Mucosa of rectum (tissue), 2 donors: ENCODE results near the gene DIAPH3.

Experiments used
- H3K27ac ChIP-seq, 2 donors: one replicate each; pipeline ENCODE4 v1.7.0; 2013; ENCODE audit warnings: inconsistent platforms in 2 of 2, low read depth in 2 of 2, low read length in 2 of 2
- H3K27me3 ChIP-seq, 2 donors: one replicate each; pipeline ENCODE4 v1.7.0; 2013; ENCODE audit warnings: low read length in 2 of 2; ENCODE audit not compliant: control insufficient read depth in 2 of 2, insufficient read depth in 2 of 2
- H3K36me3 ChIP-seq, 2 donors: one replicate each; pipeline ENCODE4 v1.7.0; 2013; ENCODE audit warnings: low read length in 2 of 2; ENCODE audit not compliant: control insufficient read depth in 2 of 2, insufficient read depth in 2 of 2
- H3K4me1 ChIP-seq, 2 donors: one replicate each; pipeline ENCODE4 v1.7.0; 2013; ENCODE audit warnings: low read length in 2 of 2, mild to moderate bottlenecking in 1 of 2; ENCODE audit not compliant: control insufficient read depth in 2 of 2, insufficient read depth in 2 of 2
- H3K4me3 ChIP-seq, 2 donors: one replicate each; pipeline ENCODE4 v1.7.0; 2013; ENCODE audit warnings: low read length in 2 of 2
- H3K9ac ChIP-seq, 2 donors: one replicate each; pipeline ENCODE4 v1.7.0; 2013; ENCODE audit warnings: low read length in 2 of 2, low read depth in 1 of 2, mild to moderate bottlenecking in 1 of 2
- H3K9me3 ChIP-seq, 2 donors: one replicate each; pipeline ENCODE4 v1.7.0; 2013; ENCODE audit warnings: low read length in 2 of 2; ENCODE audit not compliant: control insufficient read depth in 2 of 2
- donor health status: healthy.
- donor health status: Normal muscosa, but diverticular disease.

The DIAPH3 gene

GRCh38 chr13:60174113-60174512 lies 10.4 kb upstream of the DIAPH3 start:
- no peaks in the 10 kb centered on the region for H3K9me3 ChIP-seq
- H3K4me3 ChIP-seq, result no peak overlapping the region
- no peak overlapping the region for H3K27ac ChIP-seq
- no peaks in the 10 kb centered on the region for H3K36me3 ChIP-seq
- H3K4me1 ChIP-seq, result no peaks in the 10 kb centered on the region
- H3K27me3 ChIP-seq, result no peaks in the 10 kb centered on the region
- H3K9ac ChIP-seq, result no peak overlapping the region

GRCh38 chr13:60172111-60172510 lies 8.4 kb upstream of the DIAPH3 start:
- H3K27me3 ChIP-seq, result no peaks in the 10 kb centered on the region
- H3K9ac ChIP-seq, result no peak overlapping the region
- no peaks in the 10 kb centered on the region for H3K9me3 ChIP-seq
- no peak overlapping the region for H3K4me3 ChIP-seq
- H3K27ac ChIP-seq, result no peak overlapping the region
- H3K36me3 ChIP-seq, result no peaks in the 10 kb centered on the region
- H3K4me1 ChIP-seq, result no peaks in the 10 kb centered on the region

GRCh38 chr13:60170414-60170813 lies 6.7 kb upstream of the DIAPH3 start:
- no peaks in the 10 kb centered on the region for H3K9me3 ChIP-seq
- no peak overlapping the region for H3K9ac ChIP-seq
- H3K27ac ChIP-seq, result no peak overlapping the region
- no peaks in the 10 kb centered on the region for H3K36me3 ChIP-seq
- H3K27me3 ChIP-seq, result no peaks in the 10 kb centered on the region
- peaks cover 0 to under 1% of the 10 kb centered on the region in 2 donors for H3K4me1 ChIP-seq
- no peak overlapping the region for H3K4me3 ChIP-seq

GRCh38 chr13:60169239-60170031 lies 5.7 kb upstream of the DIAPH3 start:
- Histone ChIP-seq H3K4me3 (no peak overlapping the region), H3K27ac (no peak overlapping the region), H3K36me3 (no peaks in the 10 kb centered on the region), H3K4me1 (peaks cover 0 to 5% of the 10 kb centered on the region in 2 donors), H3K9ac (no peak overlapping the region), H3K9me3 (no peaks in the 10 kb centered on the region), H3K27me3 (no peaks in the 10 kb centered on the region)

- Histone ChIP-seq H3K4me1 (peaks cover 3 to 5% of the 10 kb centered on the region in 2 donors), H3K9ac (no peak overlapping the region), H3K36me3 (no peaks in the 10 kb centered on the region), H3K9me3 (no peaks in the 10 kb centered on the region), H3K27me3 (no peaks in the 10 kb centered on the region), H3K4me3 (no peak overlapping the region), H3K27ac (no peak overlapping the region)
Measured at GRCh38 chr13:60167121-60167520, 3.4 kb upstream of the DIAPH3 start.

GRCh38 chr13:60165391-60166099 lies 1.8 kb upstream of the DIAPH3 start:
- H3K9ac ChIP-seq, result no peak overlapping the region
- H3K36me3 ChIP-seq, result no peaks in the 10 kb centered on the region

GRCh38 chr13:60164234-60164889 lies 634 bp upstream of the DIAPH3 start:
- Histone ChIP-seq H3K4me1 (peaks cover 3 to 5% of the 10 kb centered on the region in 2 donors), H3K27me3 (no peaks in the 10 kb centered on the region), H3K36me3 (no peaks in the 10 kb centered on the region)

More at GRCh38 chr13:60165391-60166099, 1.8 kb upstream of the DIAPH3 start:
- peaks cover 3 to 5% of the 10 kb centered on the region in 2 donors for H3K4me1 ChIP-seq
- H3K9me3 ChIP-seq, result no peaks in the 10 kb centered on the region
- no peak overlapping the region for H3K4me3 ChIP-seq
- no peak overlapping the region for H3K27ac ChIP-seq
- no peaks in the 10 kb centered on the region for H3K27me3 ChIP-seq

GRCh38 chr13:60162096-60162495 lies 1.6 kb downstream of the DIAPH3 start:
- H3K4me3 ChIP-seq, result no peak overlapping the region
- no peak overlapping the region for H3K9ac ChIP-seq
- H3K4me1 ChIP-seq, result peaks cover 3 to 5% of the 10 kb centered on the region in 2 donors
- H3K9me3 ChIP-seq, result no peaks in the 10 kb centered on the region
- no peak overlapping the region for H3K27ac ChIP-seq
- no peaks in the 10 kb centered on the region for H3K36me3 ChIP-seq
- no peaks in the 10 kb centered on the region for H3K27me3 ChIP-seq

More at GRCh38 chr13:60164234-60164889, 634 bp upstream of the DIAPH3 start:
- Histone ChIP-seq H3K9me3 (no peaks in the 10 kb centered on the region), H3K9ac (peak overlapping the region; percentile 75 to 98), H3K4me3 (peak overlapping the region; percentile 78 to 99), H3K27ac (peak overlapping the region; percentile 90 to 94)

GRCh38 chr13:60158321-60158801 lies 5.4 kb downstream of the DIAPH3 start:
- Histone ChIP-seq H3K36me3 (no peaks in the 10 kb centered on the region), H3K4me3 (no peak overlapping the region), H3K9me3 (no peaks in the 10 kb centered on the region), H3K9ac (no peak overlapping the region), H3K27ac (no peak overlapping the region), H3K4me1 (peaks cover 0 to 2% of the 10 kb centered on the region in 2 donors), H3K27me3 (no peaks in the 10 kb centered on the region)

- no peaks in the 10 kb centered on the region for H3K27me3 ChIP-seq
- no peak overlapping the region for H3K4me3 ChIP-seq
- no peaks in the 10 kb centered on the region for H3K36me3 ChIP-seq
- no peaks in the 10 kb centered on the region for H3K9me3 ChIP-seq
- H3K9ac ChIP-seq, result no peak overlapping the region
- H3K4me1 ChIP-seq, result no peaks in the 10 kb centered on the region
- no peak overlapping the region for H3K27ac ChIP-seq
Measured at GRCh38 chr13:60155978-60156377, 7.8 kb downstream of the DIAPH3 start.
